T-cell (primary cell): ENCODE data around the gene TRUB1. TPM values are rescaled to one million over a fixed set of nuclear protein-coding genes. Genes with fewer than 3 reads are reported as not detected.
A peak's percentile ranks its signal among the peaks of the same experiment; 100 is the strongest.
"Not testable (repeated sequence)": the region's sequence is repeated elsewhere in the genome, so short reads cannot be mapped to it uniquely, and the experiment has no call there.

Source experiments
- ATAC-seq, 4 experiments: fragments of 200-7000 bp in 3 of 4; fragments of 150-1000 bp in 1 of 4; cut with Tn5 transposase; replicated peaks in 1 of 4; 1 replicate in 3 of 4; 2 replicates in 1 of 4; pipeline ENCODE4 v1.10.0; 2021; ENCODE audit warnings: moderate library complexity in 3 of 4, mild to moderate bottlenecking in 2 of 4, moderate number of reproducible peaks in 1 of 4
- CTCF ChIA-PET, 2 donors: fragments of 300-600 bp; sonication (Branson Sonifier 250); formaldehyde crosslinking; loops; one replicate each; lab custom pipeline; 2022; ENCODE audit warnings: antibody characterized with exemption in 2 of 2; lab: Charles Lee
- POLR2A ChIA-PET, 2 donors: fragments of 300-600 bp; sonication (Branson Sonifier 250); formaldehyde crosslinking; loops; one replicate each; lab custom pipeline; 2022; ENCODE audit warnings: antibody characterized with exemption in 2 of 2; lab: Charles Lee
- DNase-seq, 35 experiments: peaks; one replicate each; pipeline versions ENCODE4 v3.0.0 to v3.0.0-alpha.2; 2013 to 2023
- H3K27ac ChIP-seq: one replicate; pipeline ENCODE4 v1.5.1; 2013; ENCODE audit warnings: low read length
- H3K27me3 ChIP-seq, 2 experiments: replicated peaks in 1 of 2; 1 replicate in 1 of 2; 2 replicates in 1 of 2; pipeline versions ENCODE4 v1.6.1 to v1.7.0; 2013; ENCODE audit warnings: low read length in 1 of 2, mixed read lengths in 1 of 2; ENCODE audit not compliant: control insufficient read depth in 2 of 2, insufficient read depth in 2 of 2; ENCODE audit errors: extremely low read depth in 1 of 2
- H3K36me3 ChIP-seq, 2 donors: 1 replicate in 1 of 2; 2 replicates in 1 of 2; pipeline versions ENCODE4 v1.6.1 to v1.7.0; 2013; ENCODE audit warnings: low read length in 1 of 2; ENCODE audit not compliant: control insufficient read depth in 2 of 2, insufficient read depth in 1 of 2; ENCODE audit errors: extremely low read depth in 1 of 2
- H3K4me1 ChIP-seq, 2 experiments: 1 replicate in 1 of 2; 2 replicates in 1 of 2; pipeline versions ENCODE4 v1.6.1 to v1.7.0; 2013; ENCODE audit warnings: low read length in 2 of 2, mixed read lengths in 1 of 2; ENCODE audit not compliant: insufficient read depth in 2 of 2, control insufficient read depth in 1 of 2; ENCODE audit errors: extremely low read depth in 1 of 2
- H3K4me3 ChIP-seq, 2 donors: 1 replicate in 1 of 2; 2 replicates in 1 of 2; pipeline versions ENCODE4 v1.5.1 to v1.7.0; 2013; ENCODE audit warnings: mild to moderate bottlenecking in 2 of 2, low read length in 1 of 2, moderate library complexity in 1 of 2; ENCODE audit not compliant: control insufficient read depth in 1 of 2; ENCODE audit errors: extremely low read depth in 1 of 2
- H3K9me3 ChIP-seq: 2 replicates; pipeline ENCODE4 v1.7.0; 2013
- H3K27ac Mint-ChIP-seq, 2 donors: one replicate each; pipeline ENCODE4 v1.8.0; 2020 to 2021; ENCODE audit warnings: mild to moderate bottlenecking in 2 of 2, mixed read lengths in 2 of 2
- H3K27me3 Mint-ChIP-seq, 2 donors: one replicate each; pipeline ENCODE4 v1.8.0; 2021 to 2022; ENCODE audit warnings: mixed read lengths in 2 of 2
- H3K36me3 Mint-ChIP-seq: one replicate; pipeline ENCODE4 v1.8.0; 2021; ENCODE audit warnings: mixed read lengths
- H3K4me1 Mint-ChIP-seq, 3 donors: one replicate each; pipeline ENCODE4 v1.8.0; 2020 to 2022; ENCODE audit warnings: mixed read lengths in 3 of 3, mild to moderate bottlenecking in 1 of 3
- H3K4me3 Mint-ChIP-seq, 3 donors: one replicate each; pipeline ENCODE4 v1.8.0; 2020 to 2022; ENCODE audit warnings: mild to moderate bottlenecking in 3 of 3, mixed read lengths in 3 of 3, moderate library complexity in 3 of 3
- H3K9me3 Mint-ChIP-seq, 3 donors: one replicate each; pipeline ENCODE4 v1.8.0; 2020 to 2022; ENCODE audit warnings: mixed read lengths in 3 of 3
- WGBS: methylation state at CpG from one replicate; pipeline ENCODE4 v1.1.5; 2013; ENCODE audit warnings: missing lambda C conversion rate; ENCODE audit not compliant: insufficient coverage; 5-methylcytosine and 5-hydroxymethylcytosine counted together
- total RNA-seq, 35 experiments: library from RNA in 6 of 35; stranded (reverse) in 6 of 35; fragments of 120-200 nt in 1 of 35; gene quantifications; one replicate each; pipeline versions ENCODE4 v1.2.1 to v1.2.4 and lab custom pipeline; 2013 to 2026

TRUB1 gene
- total RNA-seq, 5 donors from 2014 or later (not counting 1 experiment from before 2014, with no cell fraction given) = 8.8 to 17.0 (median 11.0) TPM

- no peaks in the 10 kb centered on the region for H3K4me1 Mint-ChIP-seq
- H3K4me3 Mint-ChIP-seq = no peak overlapping the region
- WGBS = 66% methylated on average over 2 of the region's 4 CpGs
- ATAC-seq (no peak), DNase-seq (no peak)
- Histone ChIP-seq H3K27me3 (no peaks in the 10 kb centered on the region), H3K9me3 (no peaks in the 10 kb centered on the region), H3K4me3 (no peak overlapping the region), H3K36me3 (no peaks in the 10 kb centered on the region), H3K4me1 (no peaks in the 10 kb centered on the region), H3K27ac (no peak overlapping the region)
- no peaks in the 10 kb centered on the region for H3K36me3 Mint-ChIP-seq
- H3K9me3 Mint-ChIP-seq = no peaks in the 10 kb centered on the region
- POLR2A ChIA-PET = no interaction called here
- CTCF ChIA-PET = no interaction called here
- no peak overlapping the region for H3K27ac Mint-ChIP-seq
- peaks cover 12 to 22% of the 10 kb centered on the region in 2 donors for H3K27me3 Mint-ChIP-seq
These were observed 7.7 kb upstream of the TRUB1 start for GRCh38 chr10:114930320-114930719.

GRCh38 chr10:114931072-114931679, 6.8 kb upstream of the TRUB1 start:
- Mint-ChIP-seq H3K36me3 (no peaks in the 10 kb centered on the region), H3K27ac (no peak overlapping the region), H3K4me3 (no peak overlapping the region), H3K4me1 (no peaks in the 10 kb centered on the region), H3K9me3 (no peaks in the 10 kb centered on the region), H3K27me3 (peaks cover 5 to 14% of the 10 kb centered on the region in 2 donors)
- Histone ChIP-seq H3K36me3 (no peaks in the 10 kb centered on the region), H3K4me3 (no peak overlapping the region), H3K4me1 (no peaks in the 10 kb centered on the region), H3K9me3 (no peaks in the 10 kb centered on the region), H3K27ac (no peak overlapping the region), H3K27me3 (no peaks in the 10 kb centered on the region)
- ChIA-PET CTCF (no interaction called here), POLR2A (no interaction called here)
- ATAC-seq (no peak), DNase-seq (no peak)
- WGBS = 86% methylated on average over 1 of the region's 2 CpGs

GRCh38 chr10:114932225-114932624, 5.8 kb upstream of the TRUB1 start:
- peaks cover 0 to under 1% (median under 1%) of the 10 kb centered on the region in 3 donors for H3K4me1 Mint-ChIP-seq
- H3K36me3 Mint-ChIP-seq = no peaks in the 10 kb centered on the region
- no peak overlapping the region for H3K27ac Mint-ChIP-seq
- H3K27ac ChIP-seq = no peak overlapping the region
- ATAC-seq (no peak), DNase-seq (no peak)
- CTCF ChIA-PET = no interaction called here
- H3K4me3 Mint-ChIP-seq = no peak overlapping the region
- no peaks in the 10 kb centered on the region for H3K4me1 ChIP-seq
- no peaks in the 10 kb centered on the region for H3K9me3 Mint-ChIP-seq
- no peaks in the 10 kb centered on the region for H3K36me3 ChIP-seq
- H3K9me3 ChIP-seq = no peaks in the 10 kb centered on the region
- POLR2A ChIA-PET = no interaction called here
- no peak overlapping the region for H3K4me3 ChIP-seq
- no peaks in the 10 kb centered on the region for H3K27me3 ChIP-seq
- peaks cover 3 to 10% of the 10 kb centered on the region in 2 donors for H3K27me3 Mint-ChIP-seq

GRCh38 chr10:114932945-114933344, 5.0 kb upstream of the TRUB1 start:
- H3K27ac ChIP-seq = no peak overlapping the region
- no peaks in the 10 kb centered on the region for H3K9me3 ChIP-seq
- Mint-ChIP-seq H3K9me3 (no peaks in the 10 kb centered on the region), H3K27ac (no peak overlapping the region), H3K27me3 (peaks cover 3 to 7% of the 10 kb centered on the region in 2 donors), H3K4me1 (peaks cover 0 to 5% (median 5%) of the 10 kb centered on the region in 3 donors), H3K36me3 (no peaks in the 10 kb centered on the region), H3K4me3 (no peak overlapping the region)
- no peak overlapping the region for H3K4me3 ChIP-seq
- no peaks in the 10 kb centered on the region for H3K27me3 ChIP-seq
- WGBS = no CpG with 5 or more reads among the region's 2 CpGs
- no peak for ATAC-seq
- CTCF ChIA-PET = no interaction called here
- POLR2A ChIA-PET = no interaction called here
- DNase-seq = no peak
- no peaks in the 10 kb centered on the region for H3K36me3 ChIP-seq
- H3K4me1 ChIP-seq = no peaks in the 10 kb centered on the region

GRCh38 chr10:114933588-114933987, 4.4 kb upstream of the TRUB1 start:
- Mint-ChIP-seq H3K36me3 (no peaks in the 10 kb centered on the region), H3K4me1 (peaks cover 5 to 12% (median 12%) of the 10 kb centered on the region in 3 donors), H3K27me3 (peaks cover 3 to 7% of the 10 kb centered on the region in 2 donors), H3K4me3 (no peak overlapping the region), H3K9me3 (no peaks in the 10 kb centered on the region), H3K27ac (no peak overlapping the region)
- Histone ChIP-seq H3K27ac (no peak overlapping the region), H3K36me3 (no peaks in the 10 kb centered on the region), H3K4me1 (peaks cover 1 to 3% of the 10 kb centered on the region in 2 experiments), H3K9me3 (no peaks in the 10 kb centered on the region), H3K4me3 (no peak overlapping the region), H3K27me3 (no peaks in the 10 kb centered on the region)
- no peak for ATAC-seq
- CTCF ChIA-PET = no interaction called here
- POLR2A ChIA-PET = no interaction called here
- DNase-seq = no peak
- 40% methylated on average over 1 of the region's 5 CpGs for WGBS

GRCh38 chr10:114933995-114934394, 4.0 kb upstream of the TRUB1 start:
- H3K27me3 Mint-ChIP-seq, ATAC-seq, H3K9me3 Mint-ChIP-seq, CTCF ChIA-PET, POLR2A ChIA-PET, H3K4me3 ChIP-seq, H3K27me3 ChIP-seq, H3K27ac Mint-ChIP-seq, H3K4me3 Mint-ChIP-seq, H3K27ac ChIP-seq, H3K4me1 ChIP-seq, H3K36me3 ChIP-seq, H3K9me3 ChIP-seq, H3K36me3 Mint-ChIP-seq, DNase-seq: not testable (repeated sequence)
- H3K4me1 Mint-ChIP-seq = peaks cover 5 to 16% (median 16%) of the 10 kb centered on the region in 3 donors
- 88% methylated on average over 3 of the region's 3 CpGs for WGBS

- Mint-ChIP-seq H3K9me3 (no peaks in the 10 kb centered on the region), H3K36me3 (peaks cover 14% of the 10 kb centered on the region), H3K4me3 (peak overlapping the region; percentile 94 to 99 (median 97)), H3K4me1 (peaks cover 29 to 42% (median 38%) of the 10 kb centered on the region in 3 donors), H3K27ac (peak overlapping the region in 1 of 2 donors; percentile 94), H3K27me3 (peaks cover 0 to 4% of the 10 kb centered on the region in 2 donors)
- Histone ChIP-seq H3K27me3 (no peaks in the 10 kb centered on the region), H3K9me3 (no peaks in the 10 kb centered on the region), H3K4me1 (peaks cover 11 to 13% of the 10 kb centered on the region in 2 experiments), H3K4me3 (peak overlapping the region; percentile 95 to 100), H3K27ac (no peak overlapping the region), H3K36me3 (peaks cover 0 to 19% of the 10 kb centered on the region in 2 donors)
- 20% methylated on average over 1 of the region's 5 CpGs for WGBS
- ChIA-PET POLR2A (no interaction called here), CTCF (no interaction called here)
- ATAC-seq = no peak
- no peak for DNase-seq
These were observed 830 bp downstream of the TRUB1 start for GRCh38 chr10:114938856-114939193.
